GM12874 (cell line): ENCODE results near the gene PRR29.

Experiments
- CTCF ChIP-seq: IDR thresholded peaks from 2 replicates; pipeline ENCODE4 v1.5.1; 2011; ENCODE audit warnings: low read depth, mild to moderate bottlenecking, control low read depth, low read length, moderate library complexity; ENCODE audit not compliant: insufficient read depth

Gene PRR29

GRCh38 chr17:64005734-64006167, 7.6 kb downstream of the PRR29 start:
- TF ChIP-seq CTCF, result no peak

DNA sequence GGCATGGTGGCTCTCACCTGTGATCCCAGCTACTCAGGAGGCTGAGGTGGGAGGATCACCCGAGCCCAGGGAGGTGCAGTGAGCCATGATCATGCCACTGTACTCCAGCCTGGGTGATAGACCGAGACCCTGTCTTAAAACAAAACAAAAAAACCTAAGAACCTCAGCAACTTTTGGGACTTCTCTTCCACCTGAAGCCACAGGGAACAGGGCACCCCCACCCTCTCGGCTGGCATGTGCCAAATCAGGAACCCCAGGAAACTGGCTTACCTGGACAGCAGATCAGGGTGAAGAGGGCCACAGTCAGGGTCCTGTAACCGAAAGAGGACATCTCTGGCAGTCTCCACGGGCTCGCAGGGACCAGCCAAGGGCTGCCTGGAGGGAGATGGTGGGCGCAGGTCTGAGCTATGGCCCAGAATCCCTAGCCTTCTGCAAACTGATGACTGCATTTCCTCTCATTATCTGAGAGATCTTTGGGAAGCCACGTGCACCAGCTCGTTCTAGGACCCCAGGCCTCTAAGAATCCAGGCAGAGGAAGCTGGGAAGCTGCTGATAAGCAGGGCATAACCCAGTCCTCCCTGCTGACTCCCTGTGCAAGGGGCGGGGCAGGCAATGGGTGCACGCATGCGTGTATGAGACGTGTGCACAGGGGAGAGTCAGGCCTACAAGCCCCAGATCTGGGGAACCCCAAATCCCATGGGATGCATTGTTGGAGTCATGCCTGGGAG, 8.4 kb downstream of the PRR29 start:
- TF ChIP-seq CTCF, result no peak

- no peak for TF ChIP-seq CTCF
These were observed 9.7 kb downstream of the PRR29 start for GRCh38 chr17:64007838-64008282.

DNA sequence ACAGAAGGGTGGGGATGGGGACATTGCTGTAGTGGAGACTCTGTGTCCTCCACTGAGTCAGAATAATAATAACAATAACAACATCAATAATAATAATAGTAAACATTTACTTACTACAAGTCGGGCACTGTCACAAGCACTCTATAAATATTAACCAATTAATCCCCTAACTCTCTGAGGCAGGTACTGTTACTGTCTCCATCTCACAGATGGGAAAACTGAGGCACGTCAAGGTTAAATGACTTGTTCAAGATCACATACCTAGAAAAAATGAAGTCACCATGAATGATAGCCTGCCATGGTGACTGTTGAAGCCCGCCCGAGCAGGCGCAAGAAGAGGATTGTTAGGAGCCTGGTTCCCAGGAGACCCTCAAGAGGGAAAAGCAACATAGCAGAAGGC, 10.2 kb downstream of the PRR29 start:
- no peak for TF ChIP-seq CTCF

DNA sequence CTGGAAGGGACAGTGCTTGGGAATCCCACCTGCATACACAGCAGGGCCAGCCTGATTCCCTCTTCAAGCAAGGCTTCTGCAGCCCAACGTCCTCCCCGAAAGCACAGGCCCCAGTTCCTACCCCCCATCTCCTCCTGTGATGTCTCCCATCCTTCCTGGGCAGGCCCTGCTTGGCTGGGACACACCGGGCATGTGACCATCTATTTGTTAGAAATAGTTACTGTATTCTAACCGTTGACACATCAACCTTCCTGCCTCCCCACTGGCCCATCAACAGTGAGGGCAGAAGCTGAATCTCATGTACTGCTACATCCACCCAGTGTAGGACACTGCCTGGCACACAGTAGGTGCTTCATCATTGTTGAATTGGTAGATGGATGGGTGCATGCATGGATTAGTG, 10.7 kb downstream of the PRR29 start:
- no peak for TF ChIP-seq CTCF

GRCh38 chr17:64009571-64010402, 11.6 kb downstream of the PRR29 start:
- no peak for TF ChIP-seq CTCF

- no peak for TF ChIP-seq CTCF
These were observed 17.3 kb downstream of the PRR29 start for GRCh38 chr17:64015447-64015846.
